Neural progenitor cell (in vitro differentiated cells): ENCODE measurements around the gene GPR82. TPM values are rescaled to one million over a fixed set of nuclear protein-coding genes. Genes with fewer than 3 reads are reported as not detected.

Experiments used
- DNase-seq: peaks from one replicate; pipeline ENCODE4 v3.0.0-alpha.2; 2016; ENCODE audit warnings: low spot score
- H2AFZ ChIP-seq: fragments of 200-600 bp; sonication (generic); replicated peaks from 2 replicates; pipeline ENCODE4 v1.6.1; 2016; ENCODE audit warnings: antibody characterized with exemption
- H3F3A ChIP-seq: fragments of 200-600 bp; sonication (generic); 2 replicates; pipeline ENCODE4 v1.6.1; 2016; ENCODE audit warnings: antibody characterized with exemption, low read depth
- H3K27ac ChIP-seq: fragments of 200-600 bp; sonication (generic); 2 replicates; pipeline ENCODE4 v1.5.1; 2016; ENCODE audit warnings: mild to moderate bottlenecking
- H3K27me3 ChIP-seq: fragments of 200-600 bp; sonication (generic); 2 replicates; pipeline ENCODE4 v1.6.1; 2016; ENCODE audit warnings: mild to moderate bottlenecking, moderate library complexity
- H3K36me3 ChIP-seq: fragments of 200-600 bp; sonication (generic); 2 replicates; pipeline ENCODE4 v1.5.1; 2016
- H3K4me1 ChIP-seq: fragments of 200-600 bp; sonication (generic); 2 replicates; pipeline ENCODE4 v1.6.1; 2016; ENCODE audit warnings: mixed run types
- H3K4me2 ChIP-seq: fragments of 200-600 bp; sonication (generic); 2 replicates; pipeline ENCODE4 v1.6.1; 2016
- H3K4me3 ChIP-seq: fragments of 200-600 bp; sonication (generic); 2 replicates; pipeline ENCODE4 v1.5.1; 2016
- H3K79me2 ChIP-seq: fragments of 200-600 bp; sonication (generic); 2 replicates; pipeline ENCODE4 v1.6.1; 2016; ENCODE audit warnings: low read depth
- H3K9ac ChIP-seq: fragments of 200-600 bp; sonication (generic); 2 replicates; pipeline ENCODE4 v1.6.1; 2016
- H3K9me3 ChIP-seq: fragments of 200-600 bp; sonication (generic); 2 replicates; pipeline ENCODE4 v1.5.1; 2016; ENCODE audit warnings: low read depth
- H4K20me1 ChIP-seq: fragments of 200-600 bp; sonication (generic); 2 replicates; pipeline ENCODE4 v1.6.1; 2016; ENCODE audit warnings: low read depth
- H3K27ac Mint-ChIP-seq: 3 replicates; pipeline ENCODE4 v1.8.0; 2021; ENCODE audit warnings: mixed read lengths
- H3K27me3 Mint-ChIP-seq: 2 replicates; pipeline ENCODE4 v1.8.0; 2022; ENCODE audit warnings: low read depth, mild to moderate bottlenecking, inconsistent platforms, moderate library complexity, mixed read lengths; ENCODE audit not compliant: insufficient read depth
- H3K36me3 Mint-ChIP-seq: 3 replicates; pipeline ENCODE4 v1.8.0; 2021; ENCODE audit warnings: mixed read lengths
- H3K4me1 Mint-ChIP-seq: 3 replicates; pipeline ENCODE4 v1.8.0; 2021; ENCODE audit warnings: mixed read lengths
- H3K4me3 Mint-ChIP-seq: 3 replicates; pipeline ENCODE4 v1.8.0; 2021; ENCODE audit warnings: mild to moderate bottlenecking, moderate library complexity, mixed read lengths
- H3K9me3 Mint-ChIP-seq: 3 replicates; pipeline ENCODE4 v1.8.0; 2020; ENCODE audit warnings: mixed read lengths
- EZH2 ChIP-seq: fragments of 200-600 bp; sonication (generic); IDR thresholded peaks from 2 replicates; pipeline ENCODE4 v1.6.1; 2017; ENCODE audit warnings: antibody characterized with exemption, mild to moderate bottlenecking, moderate library complexity
- EZH2phosphoT487 ChIP-seq: fragments of 200-600 bp; sonication (generic); IDR thresholded peaks from 2 replicates; pipeline ENCODE4 v1.6.1; 2017; ENCODE audit warnings: antibody characterized with exemption
- total RNA-seq: library from RNA; depleted of rRNA; stranded (reverse); fragments of >200 nt; gene quantifications from 2 replicates; pipeline ENCODE4 v1.2.3, GENCODE V29; 2015; ENCODE audit warnings: low replicate concordance
- TF ChIP-seq, protein P1 (sequence below): fragments of 200-600 bp; sonication (generic); IDR thresholded peaks from 2 replicates; pipeline ENCODE4 v1.5.1; 2017; ENCODE audit warnings: antibody characterized with exemption, mild to moderate bottlenecking

GPR82 gene
- total RNA-seq, 1 donor from 2014 or later, result not detected

DNA sequence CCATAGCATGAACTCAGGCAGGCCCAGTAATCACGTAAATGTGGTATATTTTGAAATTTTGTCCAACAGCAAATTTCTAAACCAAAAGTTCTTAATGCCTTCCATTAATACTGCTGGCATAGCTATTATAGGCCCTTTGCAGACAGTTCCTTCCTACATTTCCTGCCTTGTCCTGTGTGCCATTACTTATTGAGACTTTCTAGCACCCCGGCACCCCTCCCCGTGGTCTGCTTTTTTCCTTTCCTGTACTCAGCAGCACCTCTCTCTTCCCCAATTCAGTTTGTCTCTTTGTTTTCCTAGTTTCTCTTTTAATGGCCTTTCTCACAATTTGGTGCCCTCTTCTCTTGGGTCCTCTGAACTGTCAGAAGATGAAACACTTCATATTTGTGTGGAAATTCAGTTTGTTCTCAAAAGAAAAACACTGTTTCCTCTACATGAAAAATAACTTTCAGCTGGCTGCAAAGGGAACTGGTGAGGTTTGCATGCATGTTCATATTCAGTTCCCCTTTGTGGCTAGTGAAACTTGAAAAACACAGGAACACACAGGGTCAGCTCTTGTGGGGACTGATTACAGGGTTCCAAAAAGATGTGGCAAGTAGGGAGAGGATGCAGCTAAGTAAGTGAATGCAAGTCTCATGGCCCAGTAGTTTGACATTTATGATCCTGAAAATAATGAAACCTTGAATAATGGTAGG, 18.2 kb upstream of the GPR82 start:
- Mint-ChIP-seq H3K4me1 (no peaks in the 10 kb centered on the region), H3K27ac (no peak overlapping the region), H3K4me3 (no peak overlapping the region), H3K36me3 (no peaks in the 10 kb centered on the region), H3K27me3 (no peaks in the 10 kb centered on the region), H3K9me3 (no peaks in the 10 kb centered on the region)
- Histone ChIP-seq H3F3A (peaks cover 3% of the 10 kb centered on the region), H3K36me3 (no peaks in the 10 kb centered on the region), H3K27me3 (no peaks in the 10 kb centered on the region), H3K79me2 (no peaks in the 10 kb centered on the region), H2AFZ (no peak overlapping the region), H3K4me1 (no peaks in the 10 kb centered on the region), H4K20me1 (no peaks in the 10 kb centered on the region), H3K9ac (no peak overlapping the region), H3K4me2 (no peak overlapping the region), H3K9me3 (no peaks in the 10 kb centered on the region), H3K27ac (no peak overlapping the region), H3K4me3 (no peak overlapping the region)
- TF ChIP-seq, protein P1, sequence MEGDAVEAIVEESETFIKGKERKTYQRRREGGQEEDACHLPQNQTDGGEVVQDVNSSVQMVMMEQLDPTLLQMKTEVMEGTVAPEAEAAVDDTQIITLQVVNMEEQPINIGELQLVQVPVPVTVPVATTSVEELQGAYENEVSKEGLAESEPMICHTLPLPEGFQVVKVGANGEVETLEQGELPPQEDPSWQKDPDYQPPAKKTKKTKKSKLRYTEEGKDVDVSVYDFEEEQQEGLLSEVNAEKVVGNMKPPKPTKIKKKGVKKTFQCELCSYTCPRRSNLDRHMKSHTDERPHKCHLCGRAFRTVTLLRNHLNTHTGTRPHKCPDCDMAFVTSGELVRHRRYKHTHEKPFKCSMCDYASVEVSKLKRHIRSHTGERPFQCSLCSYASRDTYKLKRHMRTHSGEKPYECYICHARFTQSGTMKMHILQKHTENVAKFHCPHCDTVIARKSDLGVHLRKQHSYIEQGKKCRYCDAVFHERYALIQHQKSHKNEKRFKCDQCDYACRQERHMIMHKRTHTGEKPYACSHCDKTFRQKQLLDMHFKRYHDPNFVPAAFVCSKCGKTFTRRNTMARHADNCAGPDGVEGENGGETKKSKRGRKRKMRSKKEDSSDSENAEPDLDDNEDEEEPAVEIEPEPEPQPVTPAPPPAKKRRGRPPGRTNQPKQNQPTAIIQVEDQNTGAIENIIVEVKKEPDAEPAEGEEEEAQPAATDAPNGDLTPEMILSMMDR, result no peak
- TF ChIP-seq EZH2, result no peak
- TF ChIP-seq EZH2phosphoT487, result no peak
- DNase-seq, result no peak

DNA sequence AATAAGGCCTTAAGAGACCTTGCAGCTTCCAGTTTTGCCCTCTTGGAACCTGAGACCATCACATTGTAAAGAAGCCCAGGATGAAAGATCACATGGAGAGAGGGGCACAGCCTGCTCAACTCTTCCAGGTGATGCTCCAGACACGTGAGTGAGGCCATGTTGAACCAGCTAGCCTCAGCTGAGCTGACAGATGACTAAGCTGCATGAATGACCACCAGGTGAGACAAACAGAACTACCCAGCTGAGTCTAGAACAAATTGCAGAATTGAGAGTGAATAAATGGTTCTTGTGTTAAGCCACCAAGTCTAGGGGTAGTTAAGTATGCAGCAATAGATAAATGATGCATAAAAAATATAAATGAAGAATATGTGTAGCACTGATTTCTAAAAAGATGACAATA, 16.8 kb upstream of the GPR82 start:
- Histone ChIP-seq H3K27me3 (no peaks in the 10 kb centered on the region), H3F3A (no peaks in the 10 kb centered on the region), H3K4me3 (no peak overlapping the region), H3K9me3 (no peaks in the 10 kb centered on the region), H3K36me3 (no peaks in the 10 kb centered on the region), H3K9ac (no peak overlapping the region), H3K4me2 (no peak overlapping the region), H3K4me1 (no peaks in the 10 kb centered on the region), H3K27ac (no peak overlapping the region), H3K79me2 (no peaks in the 10 kb centered on the region), H4K20me1 (no peaks in the 10 kb centered on the region), H2AFZ (no peak overlapping the region)
- Mint-ChIP-seq H3K27me3 (no peaks in the 10 kb centered on the region), H3K36me3 (no peaks in the 10 kb centered on the region), H3K4me3 (no peak overlapping the region), H3K4me1 (no peaks in the 10 kb centered on the region), H3K9me3 (no peaks in the 10 kb centered on the region), H3K27ac (no peak overlapping the region)
- TF ChIP-seq, protein P1, result no peak
- TF ChIP-seq EZH2 (no peak), EZH2phosphoT487 (no peak)
- no peak for DNase-seq

DNA sequence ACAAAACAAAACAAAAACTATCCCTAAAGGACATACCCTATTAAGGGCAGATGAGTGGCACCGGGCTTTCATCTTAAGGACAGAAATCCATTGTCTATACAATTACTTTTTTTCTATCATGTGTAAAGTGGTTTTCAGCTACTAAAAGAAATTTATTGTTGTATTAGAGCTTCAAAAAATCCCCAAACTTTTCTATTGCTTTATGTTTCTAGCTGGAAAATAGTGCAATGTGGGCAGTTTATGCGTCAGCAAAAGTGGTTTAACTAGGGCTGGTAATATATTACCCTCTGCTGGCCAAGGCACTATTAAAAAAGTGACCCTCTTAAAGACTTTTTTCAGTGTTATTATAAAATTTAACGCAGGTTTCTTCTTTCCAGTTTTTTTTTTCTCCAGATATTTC, 15.5 kb upstream of the GPR82 start:
- Mint-ChIP-seq H3K27ac (no peak overlapping the region), H3K27me3 (no peaks in the 10 kb centered on the region), H3K4me1 (no peaks in the 10 kb centered on the region), H3K36me3 (no peaks in the 10 kb centered on the region), H3K9me3 (no peaks in the 10 kb centered on the region), H3K4me3 (no peak overlapping the region)
- Histone ChIP-seq H3K36me3 (no peaks in the 10 kb centered on the region), H3K27me3 (no peaks in the 10 kb centered on the region), H4K20me1 (no peaks in the 10 kb centered on the region), H3K9ac (no peak overlapping the region), H3K4me3 (no peak overlapping the region), H3K27ac (no peak overlapping the region), H3F3A (no peaks in the 10 kb centered on the region), H2AFZ (no peak overlapping the region), H3K79me2 (no peaks in the 10 kb centered on the region), H3K4me2 (no peak overlapping the region), H3K9me3 (no peaks in the 10 kb centered on the region), H3K4me1 (peaks cover under 1% of the 10 kb centered on the region)
- TF ChIP-seq, protein P1, result no peak
- TF ChIP-seq EZH2phosphoT487 (no peak), EZH2 (no peak)
- no peak for DNase-seq
